SJSA1 (cell line): Measurements from ENCODE around the gene FXN. TPM values are rescaled to one million over a fixed set of nuclear protein-coding genes. Genes with fewer than 3 reads are reported as not detected.
A peak's percentile ranks its signal among the peaks of the same experiment; 100 is the strongest.
"Not testable (repeated sequence)": the region's sequence is repeated elsewhere in the genome, so short reads cannot be mapped to it uniquely, and the experiment has no call there.

Source experiments
- DNase-seq, 2 experiments: peaks; one replicate each; pipeline ENCODE4 v3.0.0-alpha.2; 2015 to 2020; ENCODE audit warnings: low spot score in 2 of 2, low read depth in 1 of 2
- H3K27ac ChIP-seq: fragments of 250-450 bp; sonication (Bioruptor Pico); 2 replicates; pipeline ENCODE4 v1.5.1; 2020; ENCODE audit warnings: mild to moderate bottlenecking, moderate library complexity
- H3K27me3 ChIP-seq: fragments of 250-450 bp; sonication (Bioruptor Pico); replicated peaks from 2 replicates; pipeline ENCODE4 v1.5.1; 2020; ENCODE audit warnings: mild to moderate bottlenecking, moderate library complexity
- H3K36me3 ChIP-seq: fragments of 250-450 bp; sonication (Bioruptor Pico); 2 replicates; pipeline ENCODE4 v1.5.1; 2020; ENCODE audit warnings: mild to moderate bottlenecking
- H3K4me1 ChIP-seq: fragments of 250-450 bp; sonication (Bioruptor Pico); replicated peaks from 2 replicates; pipeline ENCODE4 v1.6.1; 2021; ENCODE audit warnings: mild to moderate bottlenecking
- H3K4me3 ChIP-seq: fragments of 250-450 bp; sonication (Bioruptor Pico); 2 replicates; pipeline ENCODE4 v1.5.1; 2020; ENCODE audit warnings: mild to moderate bottlenecking
- H3K9me3 ChIP-seq: fragments of 250-450 bp; sonication (Bioruptor Pico); replicated peaks from 2 replicates; pipeline ENCODE4 v1.5.1; 2020; ENCODE audit warnings: mild to moderate bottlenecking
- total RNA-seq: library from RNA; depleted of rRNA; stranded (reverse); fragments of >200 nt; shearing (Covaris generic); gene quantifications from 2 replicates; pipeline ENCODE4 v1.2.3, GENCODE V29; 2014

FXN gene
- total RNA-seq, 1 experiment from 2014 or later = 4.4 TPM

DNA sequence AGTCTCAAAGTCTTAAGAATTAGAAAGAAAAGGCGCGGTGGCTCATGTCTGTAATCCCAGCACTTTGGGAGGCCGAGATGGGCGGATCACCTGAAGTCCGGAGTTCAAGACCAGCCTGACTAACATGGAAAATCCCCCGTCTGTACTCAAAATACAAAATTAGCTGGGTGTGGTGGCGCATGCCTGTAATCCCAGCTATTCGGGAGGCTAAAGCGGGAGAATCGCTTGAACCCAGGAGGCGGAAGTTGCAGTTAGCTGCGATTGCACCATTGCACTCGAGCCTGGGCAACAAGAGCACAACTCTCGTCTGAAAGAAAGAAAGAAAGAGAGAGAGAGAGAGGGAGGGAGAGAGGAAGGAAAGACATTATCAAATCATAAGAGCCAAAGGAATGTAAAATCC is 73.2 kb downstream of the FXN start:
- H3K4me3 ChIP-seq, DNase-seq: not testable (repeated sequence)

DNA sequence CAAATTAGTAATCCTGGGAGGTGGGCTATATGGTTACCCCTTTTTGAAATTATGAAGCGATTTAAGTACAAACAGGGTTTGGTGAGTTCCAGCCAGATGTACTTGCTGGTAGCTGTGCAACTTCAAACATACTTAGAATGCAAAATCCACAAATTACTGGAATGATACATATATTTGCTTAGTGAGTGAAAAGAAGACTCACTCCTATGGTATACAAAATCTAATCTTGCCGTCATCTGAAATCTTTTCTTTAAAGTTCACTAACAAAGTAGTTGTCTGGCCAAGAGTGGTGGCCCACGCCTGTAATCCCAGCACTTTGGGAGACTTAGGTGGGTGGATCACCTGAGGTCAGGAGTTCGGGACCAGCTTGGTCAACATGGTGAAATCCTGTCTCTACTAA is 73.6 kb downstream of the FXN start:
- H3K27me3 ChIP-seq = no peaks in the 10 kb centered on the region
- H3K4me3 ChIP-seq = no peak overlapping the region
- no peaks in the 10 kb centered on the region for H3K9me3 ChIP-seq
- DNase-seq = no peak
- H3K27ac ChIP-seq = no peak overlapping the region
- no peaks in the 10 kb centered on the region for H3K36me3 ChIP-seq
- no peaks in the 10 kb centered on the region for H3K4me1 ChIP-seq

More for the DNA sequence above, 73.2 kb downstream of the FXN start:
- H3K27me3 ChIP-seq, H3K36me3 ChIP-seq, H3K4me1 ChIP-seq, H3K27ac ChIP-seq, H3K9me3 ChIP-seq: not testable (repeated sequence)

DNA sequence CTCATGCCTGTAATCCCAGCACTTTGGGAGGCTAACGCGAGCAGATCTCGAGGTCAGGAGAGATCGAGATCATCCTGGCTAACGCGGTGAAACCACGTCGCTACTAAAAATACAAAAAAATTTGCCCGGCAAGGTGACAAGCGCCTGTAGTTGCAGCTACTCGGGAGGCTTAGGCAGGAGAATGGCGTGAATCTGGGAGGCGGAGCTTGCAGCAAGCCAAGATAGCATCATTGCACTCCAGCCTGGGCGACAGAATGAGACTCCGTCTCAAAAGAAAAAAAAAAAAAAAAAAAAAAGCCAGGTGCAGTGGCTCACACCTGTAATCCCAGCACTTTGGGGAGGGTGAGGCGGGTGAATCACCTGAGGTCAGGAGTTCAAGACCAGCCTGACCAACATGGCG is 77.1 kb downstream of the FXN start:
- not testable (repeated sequence) for H3K36me3 ChIP-seq, H3K4me1 ChIP-seq, H3K27ac ChIP-seq, DNase-seq, H3K4me3 ChIP-seq, H3K27me3 ChIP-seq, H3K9me3 ChIP-seq

DNA sequence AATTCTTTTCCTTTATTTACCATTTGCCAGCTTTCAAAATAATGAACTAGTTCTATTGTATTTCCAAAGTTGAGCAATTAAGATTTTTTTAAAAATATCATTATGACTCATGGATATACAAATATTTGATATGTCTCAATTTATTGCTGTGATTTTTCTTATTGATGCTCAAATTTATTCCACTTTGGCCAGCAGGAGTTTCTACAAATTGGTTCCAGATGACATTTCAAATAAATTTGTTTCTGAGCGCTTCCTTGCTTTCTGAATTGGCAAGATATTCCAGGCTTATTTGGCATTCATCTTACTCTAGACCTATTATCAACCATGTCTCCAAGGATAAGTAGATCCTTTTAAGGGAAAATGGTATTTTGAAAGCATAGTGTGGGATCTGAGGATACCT is 80.1 kb downstream of the FXN start:
- no peaks in the 10 kb centered on the region for H3K4me1 ChIP-seq
- H3K27ac ChIP-seq = no peak overlapping the region
- no peaks in the 10 kb centered on the region for H3K36me3 ChIP-seq
- DNase-seq = no peak
- H3K4me3 ChIP-seq = no peak overlapping the region
- H3K9me3 ChIP-seq = no peaks in the 10 kb centered on the region
- no peaks in the 10 kb centered on the region for H3K27me3 ChIP-seq

DNA sequence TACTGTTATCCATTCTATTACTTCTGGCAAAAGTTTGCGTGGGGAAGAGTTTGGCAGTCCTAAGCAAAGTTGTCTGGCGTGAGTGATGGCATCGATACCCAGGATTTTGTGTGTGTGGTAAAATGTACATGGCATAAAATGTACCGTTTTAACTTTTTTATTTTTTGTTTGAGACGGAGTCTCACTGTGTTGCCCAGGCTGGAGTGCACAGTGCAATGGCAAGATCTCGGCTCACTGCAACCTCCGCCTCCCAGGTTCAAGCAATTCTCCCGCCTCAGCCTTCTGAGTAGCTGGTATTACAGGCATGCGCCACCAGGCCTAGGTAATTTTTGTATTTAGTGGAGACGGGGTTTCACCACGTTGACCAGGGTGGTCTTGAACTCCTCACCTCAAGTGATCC is 83.1 kb downstream of the FXN start:
- Histone ChIP-seq H3K27ac (no peak overlapping the region), H3K36me3 (no peaks in the 10 kb centered on the region), H3K27me3 (no peaks in the 10 kb centered on the region), H3K4me3 (no peak overlapping the region), H3K9me3 (no peaks in the 10 kb centered on the region), H3K4me1 (peaks cover 8% of the 10 kb centered on the region)
- no peak for DNase-seq

DNA sequence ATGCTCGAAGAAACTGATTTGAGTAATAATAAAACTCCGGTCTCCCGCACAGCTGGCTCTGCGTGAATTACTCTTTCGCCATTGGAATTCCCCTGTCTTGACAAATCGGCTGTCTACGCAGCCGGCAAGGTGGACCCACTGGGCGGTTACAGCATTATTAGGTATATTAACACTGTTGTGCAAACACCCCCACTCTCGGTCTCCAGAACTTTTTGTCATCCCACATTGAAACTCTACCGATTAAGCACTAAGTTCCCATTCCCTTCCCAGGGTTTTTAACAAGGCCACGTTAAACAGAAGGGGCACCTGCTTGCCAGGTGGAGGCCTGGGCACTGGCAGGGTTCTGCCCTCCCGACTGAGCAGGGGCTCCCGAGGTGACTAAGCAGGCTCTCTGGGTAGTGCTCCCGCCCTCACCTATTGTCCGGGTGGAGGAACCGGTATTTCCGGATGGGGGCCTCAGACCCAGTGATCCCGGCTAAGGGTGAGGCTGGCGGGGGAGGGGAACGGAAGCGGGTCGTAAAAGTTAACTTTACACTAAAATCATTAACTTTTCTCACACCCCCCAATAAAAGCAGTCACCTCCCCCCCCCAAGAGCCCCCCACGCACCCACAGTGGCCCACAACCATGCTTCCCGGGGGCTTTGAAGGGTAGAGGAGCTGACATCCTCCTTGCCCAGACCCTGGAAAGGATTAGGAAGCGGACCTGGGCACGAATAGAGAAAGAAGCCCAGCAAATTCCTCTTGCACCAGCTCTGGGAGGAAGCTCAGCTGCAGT is 85.0 kb downstream of the FXN start:
- H3K4me3 ChIP-seq = peak overlapping the region; percentile 54

DNA sequence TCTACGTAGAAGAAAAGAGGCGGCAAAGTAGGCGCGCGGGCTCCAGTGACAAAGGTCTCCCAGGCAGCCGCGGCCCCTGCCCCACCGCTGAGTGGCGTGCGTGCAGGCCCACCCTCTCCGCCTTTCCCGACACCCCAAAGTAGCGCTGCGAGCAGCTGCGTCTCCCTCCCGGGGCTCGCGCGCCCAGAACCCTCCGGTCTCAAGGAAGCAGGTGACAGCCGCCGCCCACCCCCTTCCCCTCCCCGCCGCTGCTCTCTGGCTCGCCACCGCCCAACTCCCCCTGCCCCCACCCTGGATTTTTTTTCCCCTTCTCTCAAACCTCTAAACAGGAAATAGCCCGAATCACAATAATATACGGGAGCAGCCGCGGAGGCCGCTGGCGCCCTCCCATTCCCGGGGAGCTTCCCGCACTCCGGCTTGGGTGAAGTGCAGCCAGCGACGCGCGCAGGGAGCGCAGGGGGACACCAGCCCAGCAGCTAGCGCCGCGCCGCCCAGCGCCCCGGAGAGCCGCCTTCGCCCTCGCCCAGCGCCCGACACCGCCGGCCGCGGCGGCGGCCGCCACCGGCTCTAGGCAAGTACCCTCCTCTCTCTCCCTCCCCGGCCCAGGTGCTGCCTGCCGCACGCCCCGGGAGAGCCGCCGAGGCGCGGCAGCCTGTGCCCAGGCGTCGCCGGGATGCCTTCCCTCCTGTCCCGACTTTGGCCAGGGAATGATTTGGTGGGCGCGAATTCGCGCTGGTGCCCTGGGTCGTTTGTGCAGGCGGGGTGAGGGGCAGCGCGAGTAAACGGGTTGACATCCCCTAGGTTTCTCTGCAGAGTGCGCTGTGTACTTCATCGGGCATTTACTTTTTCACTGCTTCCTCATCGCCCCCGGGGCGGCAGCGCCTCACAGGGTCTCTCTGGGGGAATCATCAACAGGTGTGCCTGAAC is 85.9 kb downstream of the FXN start:
- H3K9me3 ChIP-seq = no peaks in the 10 kb centered on the region
- H3K27ac ChIP-seq = no peak overlapping the region; the same call in 1 of the 2 replicates
- peak in 1 of 2 experiments; percentile 44 for DNase-seq
- H3K36me3 ChIP-seq = no peaks in the 10 kb centered on the region
- peak overlapping the region; percentile 54 for H3K4me3 ChIP-seq
- no peaks in the 10 kb centered on the region for H3K27me3 ChIP-seq
- peaks cover 8% of the 10 kb centered on the region for H3K4me1 ChIP-seq

More for the DNA sequence above, 85.0 kb downstream of the FXN start:
- Histone ChIP-seq H3K4me1 (peaks cover 8% of the 10 kb centered on the region), H3K27ac (no peak overlapping the region), H3K27me3 (no peaks in the 10 kb centered on the region), H3K9me3 (no peaks in the 10 kb centered on the region), H3K36me3 (no peaks in the 10 kb centered on the region)
- DNase-seq = no peak

DNA sequence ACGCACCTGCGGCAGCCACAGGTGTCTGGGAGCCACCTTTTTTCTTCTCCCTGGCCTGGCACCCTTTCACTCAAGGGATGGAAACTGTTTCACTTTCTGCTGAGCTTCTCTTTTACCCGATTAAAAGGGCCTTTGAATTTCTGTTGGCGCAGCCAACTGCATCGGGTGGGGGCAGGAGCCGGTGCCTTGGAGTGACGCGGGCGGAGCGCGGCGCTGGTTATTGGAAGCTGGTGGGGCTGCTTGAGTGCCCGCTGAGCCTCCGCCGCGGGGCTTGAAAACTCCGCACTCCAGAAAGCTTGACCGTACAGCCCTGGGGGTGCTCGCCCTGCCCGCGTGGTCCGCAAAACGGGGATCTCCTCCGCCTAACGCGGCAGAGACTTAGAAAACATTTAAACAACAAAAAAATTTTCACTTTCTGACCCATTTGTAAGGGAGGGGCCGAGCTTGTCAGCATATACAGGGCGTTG is 86.6 kb downstream of the FXN start:
- Histone ChIP-seq H3K4me1 (peaks cover 8% of the 10 kb centered on the region), H3K27me3 (no peaks in the 10 kb centered on the region), H3K36me3 (no peaks in the 10 kb centered on the region), H3K9me3 (no peaks in the 10 kb centered on the region), H3K4me3 (peak overlapping the region; percentile 54), H3K27ac (peak overlapping the region; percentile 42; the same call in 1 of the 2 replicates)
- peak in 1 of 2 experiments; percentile 62 for DNase-seq

DNA sequence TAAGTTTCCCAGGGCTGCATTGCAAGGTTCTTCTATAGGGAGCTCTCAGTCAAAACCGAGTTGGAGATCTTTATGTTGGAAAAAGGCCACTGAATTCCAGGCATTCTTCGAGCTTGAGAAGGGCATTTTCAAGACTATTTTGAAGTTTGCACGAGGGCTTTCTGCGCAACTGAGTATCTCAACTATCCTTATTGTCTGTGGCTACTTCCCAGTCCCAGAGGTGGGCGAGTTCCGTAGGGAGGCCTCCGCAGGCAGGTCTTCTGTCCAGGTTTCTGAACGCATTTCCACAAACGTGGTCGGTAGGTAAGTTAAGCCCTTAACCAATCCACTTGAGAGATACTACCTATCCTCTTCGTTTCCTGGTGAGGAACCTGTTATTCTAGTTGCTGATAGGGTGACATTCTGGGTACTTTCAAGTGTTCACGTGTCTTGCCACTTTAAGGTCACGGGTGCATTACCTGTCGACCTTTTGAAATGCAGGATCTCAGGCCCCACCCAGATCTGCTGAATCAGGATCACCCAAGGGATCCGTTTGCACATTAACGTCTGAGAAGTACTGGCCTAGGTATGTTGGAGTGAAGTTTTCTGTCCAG is 87.1 kb downstream of the FXN start:
- no peak for DNase-seq
- H3K9me3 ChIP-seq = no peaks in the 10 kb centered on the region
- H3K4me3 ChIP-seq = peak overlapping the region; percentile 54
- peak overlapping the region; percentile 42; the same call in 1 of the 2 replicates for H3K27ac ChIP-seq
- no peaks in the 10 kb centered on the region for H3K27me3 ChIP-seq
- peaks cover 8% of the 10 kb centered on the region for H3K4me1 ChIP-seq
- H3K36me3 ChIP-seq = no peaks in the 10 kb centered on the region

DNA sequence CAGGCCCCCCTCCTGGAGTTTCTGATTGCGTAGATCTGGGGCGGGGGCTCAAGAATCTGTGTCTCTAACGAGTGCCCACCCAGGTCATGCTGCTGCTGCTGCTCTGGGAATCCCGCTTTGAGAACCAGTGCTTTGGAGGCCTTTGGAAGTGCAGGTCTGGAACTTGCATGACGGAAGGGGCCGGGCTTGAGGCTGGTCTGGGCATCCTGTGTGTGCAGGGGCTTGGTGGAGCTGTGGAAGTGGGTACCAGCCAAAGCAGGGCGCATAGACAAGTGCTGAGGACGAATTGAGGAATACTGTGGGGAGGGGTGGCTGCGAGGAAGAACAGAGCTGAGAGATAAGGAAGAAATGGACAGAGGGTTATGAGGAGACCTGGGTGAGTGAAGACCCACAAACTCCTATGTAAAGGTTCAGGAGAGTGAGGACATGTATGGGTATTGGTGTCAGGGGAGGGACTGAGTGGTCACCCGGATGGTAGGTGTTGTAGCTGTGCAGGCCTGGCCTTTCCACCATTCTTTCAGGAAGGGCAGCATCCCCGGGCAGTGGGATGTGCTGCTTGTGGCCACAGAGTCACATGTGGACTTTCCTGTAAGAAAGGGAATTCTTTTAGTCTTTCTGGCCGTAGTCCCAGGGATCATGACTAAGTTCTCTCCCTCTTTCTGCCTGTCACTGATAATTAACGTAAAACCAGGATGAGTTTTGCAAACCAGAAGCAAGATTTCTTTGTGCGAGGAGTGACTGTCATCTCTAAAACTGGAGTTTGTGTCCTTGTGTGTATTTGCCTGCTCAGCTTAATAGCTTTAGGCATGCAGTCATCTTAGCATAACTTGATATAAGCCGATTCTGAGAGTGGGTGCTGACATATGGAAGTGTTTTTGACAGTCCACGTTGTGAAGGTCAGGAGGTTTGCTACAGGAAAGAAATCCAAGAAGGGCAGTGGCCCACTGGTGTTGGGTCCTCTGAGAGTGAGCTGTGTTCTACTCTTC is 95.2 kb downstream of the FXN start:
- no peak overlapping the region for H3K4me3 ChIP-seq

DNA sequence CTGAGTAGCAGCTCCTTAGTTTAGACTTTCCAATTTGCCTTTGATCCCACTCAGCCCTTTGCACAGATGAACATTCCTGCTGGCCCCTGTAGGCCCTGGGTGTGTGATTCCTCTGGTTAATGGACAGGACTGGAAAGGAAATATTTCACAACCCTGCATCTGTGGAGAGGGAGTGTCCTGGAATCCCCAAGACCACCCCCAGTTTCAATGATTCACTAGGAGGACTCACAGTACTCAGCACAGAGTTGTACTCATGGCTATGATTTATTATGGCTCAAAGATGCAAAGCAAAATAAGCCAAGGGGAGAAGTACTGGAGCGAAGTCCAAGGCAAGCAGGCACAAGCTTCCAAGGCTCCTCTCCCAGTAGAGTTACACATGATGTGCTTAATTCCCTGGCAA is 96.1 kb downstream of the FXN start:
- DNase-seq = no peak
- Histone ChIP-seq H3K9me3 (no peaks in the 10 kb centered on the region), H3K4me3 (no peak overlapping the region), H3K27ac (no peak overlapping the region), H3K36me3 (no peaks in the 10 kb centered on the region), H3K4me1 (peaks cover 14% of the 10 kb centered on the region), H3K27me3 (no peaks in the 10 kb centered on the region)

More for the DNA sequence above, 95.2 kb downstream of the FXN start:
- no peak overlapping the region for H3K27ac ChIP-seq
- H3K36me3 ChIP-seq = no peaks in the 10 kb centered on the region
- H3K4me1 ChIP-seq = peaks cover 14% of the 10 kb centered on the region
- no peaks in the 10 kb centered on the region for H3K9me3 ChIP-seq
- DNase-seq = no peak
- H3K27me3 ChIP-seq = no peaks in the 10 kb centered on the region

DNA sequence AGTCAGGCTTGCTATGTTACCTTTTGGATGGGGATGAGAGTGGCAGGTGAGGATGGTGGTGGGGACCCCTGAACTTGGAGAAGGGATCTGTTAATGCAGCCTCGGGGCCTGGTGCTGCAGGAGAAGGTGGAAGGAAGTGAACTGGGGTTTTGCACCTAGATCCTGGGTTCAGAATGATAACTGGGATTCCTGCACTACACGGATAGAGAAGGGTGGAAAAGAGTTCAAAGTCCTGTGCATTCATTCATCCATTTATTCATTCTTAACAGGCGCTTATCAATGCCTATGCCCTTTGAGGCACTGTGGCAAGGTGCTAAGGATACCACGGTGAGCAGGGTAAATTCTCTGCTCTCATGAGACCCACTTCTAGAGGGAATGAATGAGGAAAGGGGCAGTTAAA is 96.8 kb downstream of the FXN start:
- Histone ChIP-seq H3K36me3 (no peaks in the 10 kb centered on the region), H3K27ac (no peak overlapping the region), H3K4me1 (peaks cover 14% of the 10 kb centered on the region), H3K27me3 (no peaks in the 10 kb centered on the region), H3K4me3 (no peak overlapping the region), H3K9me3 (no peaks in the 10 kb centered on the region)
- no peak for DNase-seq

DNA sequence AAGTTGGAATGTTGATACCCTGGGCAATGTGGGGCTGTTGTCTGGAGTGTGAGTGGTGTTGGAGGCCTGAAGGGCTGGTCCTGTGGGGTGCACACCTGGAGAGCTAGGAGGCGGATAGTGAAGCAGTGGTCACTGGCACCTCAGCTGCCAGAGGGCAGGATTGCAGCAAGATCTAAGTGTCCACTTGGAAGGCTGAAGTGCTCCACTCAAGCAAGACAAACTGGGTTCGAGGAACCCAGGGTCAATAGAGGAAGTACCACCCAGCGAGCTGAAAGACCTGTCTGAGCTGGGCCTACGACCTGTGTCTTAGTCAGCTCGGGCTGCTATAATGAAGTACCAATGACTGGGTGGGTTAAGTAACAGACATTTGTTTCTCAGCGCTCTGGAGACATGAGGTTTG is 98.9 kb downstream of the FXN start:
- H3K27me3 ChIP-seq = no peaks in the 10 kb centered on the region
- no peaks in the 10 kb centered on the region for H3K9me3 ChIP-seq
- H3K4me1 ChIP-seq = peaks cover 14% of the 10 kb centered on the region
- H3K36me3 ChIP-seq = no peaks in the 10 kb centered on the region
- DNase-seq = peak in 1 of 2 experiments; percentile 8
- H3K27ac ChIP-seq = no peak overlapping the region
- no peak overlapping the region for H3K4me3 ChIP-seq
